HG03103 (cell line): ENCODE data around the gene STYXL1.

Source experiments
- ATAC-seq: cut with Tn5 transposase; IDR thresholded peaks from one replicate; pipeline ENCODE4 v1.9.1; 2021; ENCODE audit warnings: low read depth; ENCODE audit not compliant: unreplicated experiment

Gene STYXL1

DNA sequence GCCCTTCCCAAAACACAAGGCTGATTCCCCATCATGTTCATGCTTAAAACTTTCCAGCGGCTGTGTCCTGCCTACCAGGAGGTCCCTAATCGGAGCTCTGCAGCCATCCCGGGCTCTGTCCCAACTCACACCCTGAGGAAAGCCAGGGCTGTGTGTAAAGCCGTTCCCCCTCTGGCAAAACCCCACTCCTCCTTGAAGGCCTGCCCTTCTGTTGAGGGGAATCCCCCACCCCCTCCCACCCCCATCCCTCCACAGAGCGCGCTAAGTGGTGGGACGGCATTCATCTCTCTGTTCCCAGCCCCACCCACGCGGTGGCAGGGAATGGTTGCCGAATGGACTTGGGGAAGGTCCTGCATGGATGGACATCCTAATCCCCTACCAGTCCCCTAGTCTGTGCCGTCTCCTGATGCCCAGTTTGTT lies 52.7 kb downstream of the STYXL1 start:
- ATAC-seq: no peak

DNA sequence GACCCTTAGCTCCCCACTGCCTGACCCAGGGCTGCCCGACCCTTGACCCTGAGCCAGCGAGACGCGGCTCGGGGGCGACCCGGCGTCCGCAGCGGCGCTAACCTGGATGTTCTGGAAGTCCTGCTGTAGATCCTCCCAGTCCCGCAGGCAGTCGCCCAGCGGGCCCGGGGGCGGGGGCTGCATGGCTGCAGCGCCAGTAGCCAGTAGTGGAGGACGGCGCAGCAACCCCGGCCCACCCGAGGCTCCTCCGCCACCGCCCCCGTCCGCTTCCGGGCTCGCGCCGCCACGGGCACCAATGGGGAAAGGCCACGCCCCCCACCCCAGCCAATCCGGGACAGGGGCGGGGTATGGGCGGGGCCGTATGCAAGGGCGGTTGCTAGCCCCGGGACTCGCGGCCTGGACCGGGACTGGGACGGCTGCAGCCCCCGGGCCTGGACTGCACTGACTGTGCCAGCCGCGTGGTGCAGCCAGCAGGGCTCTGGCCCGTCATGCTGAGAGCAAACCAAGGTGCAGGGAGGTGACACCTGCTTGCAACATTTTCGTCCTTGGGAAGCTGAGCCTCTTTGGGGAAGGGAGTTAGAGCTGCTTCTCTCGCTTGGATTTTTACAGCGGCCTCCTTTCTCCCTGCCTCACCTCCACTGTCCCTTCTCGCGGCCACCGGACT lies 53.3 kb downstream of the STYXL1 start, which contains the start of gene TMEM120A:
Gene TMEM120A, minus strand, starts transcription at position 208 of the 664 bp plus-strand sequence. Its CDS starts 25 bp downstream, at position 183.
- peak; percentile 88 for ATAC-seq

- ATAC-seq: no peak
Observed at GRCh38 chr7:75993689-75994387, 54.0 kb downstream of the STYXL1 start.

GRCh38 chr7:75992083-75992755 lies 55.6 kb downstream of the STYXL1 start:
- no peak for ATAC-seq

DNA sequence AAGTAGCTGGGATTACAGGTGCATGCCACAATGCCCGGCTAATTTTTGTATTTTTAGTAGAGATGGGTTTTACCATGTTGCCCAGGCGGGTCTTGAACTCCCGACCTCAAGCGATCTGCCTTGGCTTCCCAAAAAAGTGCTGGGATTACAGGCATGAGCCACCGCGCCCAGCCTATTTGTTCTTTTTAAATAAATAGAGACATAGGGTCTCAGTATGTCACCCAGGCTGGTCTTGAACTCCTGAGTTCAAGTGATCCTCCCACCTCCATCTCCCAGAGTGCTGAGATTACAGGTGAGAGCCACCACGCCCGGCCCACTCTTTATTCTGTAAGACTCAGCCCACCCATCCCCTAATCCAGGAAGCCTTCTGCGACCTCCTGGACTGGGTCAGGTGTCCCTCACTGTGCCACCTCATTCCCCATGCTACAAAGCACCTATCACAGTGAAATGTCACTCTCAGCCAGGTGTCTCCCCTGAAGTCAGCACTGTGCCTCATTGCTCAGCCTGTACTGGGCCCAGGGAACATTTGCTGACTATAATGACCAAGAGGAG lies 56.2 kb downstream of the STYXL1 start:
- no peak for ATAC-seq

DNA sequence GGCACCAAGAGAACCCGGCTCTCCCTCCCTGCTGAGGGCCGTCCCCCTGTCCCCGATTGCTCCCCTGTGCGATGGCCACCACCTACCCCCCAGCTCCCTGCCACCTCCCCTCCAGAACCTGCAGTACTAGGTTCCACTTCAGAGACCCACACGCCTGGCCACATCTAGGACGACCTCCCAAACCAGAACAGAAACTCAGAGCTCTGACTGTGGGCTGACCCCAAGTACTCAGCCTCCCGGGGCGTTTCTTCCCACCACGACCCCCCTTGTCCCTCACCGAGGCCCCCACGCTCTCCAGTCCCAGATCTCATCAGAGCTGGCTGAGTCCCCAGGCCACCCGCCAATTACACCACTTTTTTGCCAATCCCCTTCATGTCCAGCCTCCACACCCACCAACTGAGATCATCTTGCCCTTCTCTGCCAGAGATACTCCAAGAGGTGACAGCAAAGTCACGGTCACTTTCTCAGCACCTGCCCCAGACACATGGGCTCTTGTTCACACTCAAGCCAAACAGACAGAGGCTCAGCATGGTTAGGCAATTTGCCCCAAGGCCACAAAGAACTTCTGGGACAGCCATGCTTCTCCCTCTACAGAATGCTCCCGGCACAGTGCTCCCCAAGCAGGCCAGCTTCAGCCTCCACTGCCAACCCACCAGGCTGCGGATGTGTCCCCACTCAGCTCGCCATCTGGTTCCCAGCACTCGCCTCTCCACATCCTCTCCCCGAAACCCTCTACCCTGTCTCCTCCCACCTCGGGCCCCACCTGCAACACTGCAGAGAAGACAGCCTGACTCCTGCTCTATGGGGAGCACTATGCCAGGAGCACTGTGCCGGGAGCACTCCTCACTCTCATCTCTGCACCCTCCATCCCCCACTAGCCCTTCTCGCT lies 58.1 kb downstream of the STYXL1 start:
- no peak for ATAC-seq

DNA sequence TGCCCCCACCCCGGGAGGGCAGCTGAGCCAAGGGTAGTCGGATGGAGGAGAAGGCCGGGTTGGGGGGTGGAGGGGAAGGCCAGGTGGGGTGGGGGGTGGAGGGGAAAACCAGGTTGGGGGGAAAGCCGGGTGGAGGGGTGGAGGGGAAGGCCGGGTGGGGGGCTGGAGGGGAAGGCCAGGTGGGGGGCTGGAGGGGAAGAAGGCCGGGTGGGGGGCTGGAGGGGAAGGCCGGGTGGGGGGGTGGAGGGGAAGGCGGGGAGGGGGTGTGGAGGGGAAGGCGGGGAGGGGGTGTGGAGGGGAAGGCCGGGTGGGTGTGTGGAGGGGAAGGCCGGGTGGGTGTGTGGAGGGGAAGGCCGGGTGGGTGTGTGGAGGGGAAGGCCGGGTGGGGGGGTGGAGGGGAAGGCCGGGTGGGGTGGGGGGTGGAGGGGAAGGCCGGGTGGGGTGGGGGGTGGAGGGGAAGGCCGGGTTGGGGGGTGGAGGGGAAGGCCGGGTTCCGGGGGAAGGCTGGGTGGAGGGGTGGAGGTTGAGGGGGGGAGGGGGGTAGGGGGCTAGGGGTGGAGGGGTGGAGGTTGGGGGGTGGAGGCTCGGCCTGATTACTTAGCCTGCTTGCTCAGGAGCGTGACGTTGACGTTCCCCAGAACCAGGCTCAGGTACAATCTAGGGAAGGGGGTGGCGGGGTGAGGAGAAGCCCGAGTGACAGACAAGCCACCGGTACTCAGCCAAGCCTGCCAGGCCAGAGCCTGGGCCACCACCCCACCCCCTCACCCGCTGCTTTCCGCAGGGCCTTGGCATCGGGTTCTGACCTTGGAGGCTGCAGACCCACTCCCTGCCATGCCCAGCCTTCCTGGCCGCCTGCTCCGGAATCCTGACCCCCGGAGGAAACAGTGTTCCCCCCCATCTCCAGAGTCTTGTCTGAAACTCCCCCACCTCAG lies 59.0 kb downstream of the STYXL1 start:
- no peak for ATAC-seq

GRCh38 chr7:75987805-75988567 lies 59.8 kb downstream of the STYXL1 start:
- no peak for ATAC-seq

- ATAC-seq: no peak
Observed at GRCh38 chr7:75987026-75987804, 60.6 kb downstream of the STYXL1 start.

GRCh38 chr7:75986147-75986781 lies 61.5 kb downstream of the STYXL1 start:
- no peak for ATAC-seq

DNA sequence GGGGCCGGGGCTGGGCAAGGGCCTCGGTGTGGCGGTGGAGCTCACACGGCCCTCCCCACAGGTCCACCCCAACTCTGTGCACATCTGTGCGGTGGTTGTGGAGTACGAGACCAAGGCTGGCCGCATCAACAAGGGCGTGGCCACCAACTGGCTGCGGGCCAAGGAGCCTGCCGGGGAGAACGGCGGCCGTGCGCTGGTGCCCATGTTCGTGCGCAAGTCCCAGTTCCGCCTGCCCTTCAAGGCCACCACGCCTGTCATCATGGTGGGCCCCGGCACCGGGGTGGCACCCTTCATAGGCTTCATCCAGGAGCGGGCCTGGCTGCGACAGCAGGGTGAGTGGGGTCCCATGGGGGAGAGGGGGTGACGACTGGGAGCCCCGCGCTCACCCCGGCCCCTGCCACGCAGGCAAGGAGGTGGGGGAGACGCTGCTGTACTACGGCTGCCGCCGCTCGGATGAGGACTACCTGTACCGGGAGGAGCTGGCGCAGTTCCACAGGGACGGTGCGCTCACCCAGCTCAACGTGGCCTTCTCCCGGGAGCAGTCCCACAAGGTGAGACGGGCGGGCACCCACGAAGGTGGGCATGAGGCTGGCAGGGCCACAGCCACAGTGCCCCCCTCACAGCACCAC lies 62.2 kb downstream of the STYXL1 start:
- no peak for ATAC-seq

DNA sequence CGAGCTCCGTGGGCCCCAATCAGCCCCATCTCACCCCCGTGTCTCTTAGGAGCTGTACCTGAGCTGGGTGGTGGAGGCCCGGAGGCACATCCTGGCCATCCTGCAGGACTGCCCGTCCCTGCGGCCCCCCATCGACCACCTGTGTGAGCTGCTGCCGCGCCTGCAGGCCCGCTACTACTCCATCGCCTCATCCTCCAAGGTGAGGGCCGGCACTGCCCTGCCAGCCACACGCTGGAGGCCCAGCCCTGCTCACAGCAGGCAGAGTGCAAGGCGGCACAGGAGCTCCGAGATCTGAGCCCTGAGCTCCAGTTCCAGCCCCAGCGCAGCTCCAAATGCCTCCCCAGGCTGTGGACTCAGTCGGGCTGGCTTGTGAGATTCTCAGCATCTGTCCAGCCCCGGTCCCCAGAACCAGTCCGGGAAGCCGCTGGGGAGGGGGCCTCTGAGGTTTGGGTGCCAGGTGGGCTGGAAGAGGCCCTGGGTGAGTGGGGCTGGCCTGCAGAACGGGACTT lies 62.7 kb downstream of the STYXL1 start:
- ATAC-seq: no peak

DNA sequence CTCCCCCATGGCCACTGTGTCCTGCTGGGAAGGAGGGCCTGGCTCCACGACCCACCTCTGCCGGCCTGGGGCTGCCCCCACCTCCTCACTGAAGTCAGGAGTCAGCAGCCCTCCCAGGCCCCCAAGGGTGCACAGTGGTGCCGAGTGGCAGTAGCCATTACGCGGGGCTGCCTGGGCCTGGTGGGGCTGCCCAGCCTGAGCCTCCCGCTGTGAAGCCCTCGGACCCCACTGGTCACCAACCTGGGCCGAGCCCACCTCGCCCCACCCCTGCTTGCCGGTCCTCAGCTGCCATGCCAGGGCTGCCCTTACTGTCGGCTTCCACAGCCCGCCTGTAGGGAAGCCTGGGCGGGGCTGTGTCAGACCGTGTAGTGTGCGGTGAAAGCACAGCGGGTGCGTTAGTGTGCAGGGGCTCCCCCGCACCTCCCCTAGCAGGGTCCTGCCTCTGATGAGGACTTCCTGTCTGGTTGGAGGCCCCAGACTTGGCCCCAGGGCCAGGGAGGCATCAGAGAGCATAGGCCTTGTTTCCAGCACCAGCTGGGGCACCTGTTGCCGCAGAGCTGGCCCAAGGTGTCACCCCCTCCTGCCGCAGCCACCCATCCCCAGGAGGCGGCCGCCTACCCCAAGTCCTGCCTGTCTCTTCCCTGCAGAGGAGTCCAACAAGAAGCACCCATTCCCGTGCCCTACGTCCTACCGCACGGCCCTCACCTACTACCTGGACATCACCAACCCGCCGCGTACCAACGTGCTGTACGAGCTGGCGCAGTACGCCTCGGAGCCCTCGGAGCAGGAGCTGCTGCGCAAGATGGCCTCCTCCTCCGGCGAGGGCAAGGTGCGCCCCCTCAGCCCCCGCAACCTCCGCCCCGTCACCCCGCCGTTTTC lies 63.4 kb downstream of the STYXL1 start:
- ATAC-seq: no peak

GRCh38 chr7:75983471-75984129 lies 64.2 kb downstream of the STYXL1 start:
- no peak for ATAC-seq
